Ascending aorta (tissue), 2 donors: Measurements from ENCODE around the gene WDR72. TPM values are rescaled to one million over a fixed set of nuclear protein-coding genes. Genes with fewer than 3 reads are reported as not detected.

ENCODE experiments used
- DNase-seq, 2 donors: peaks; one replicate each; pipeline ENCODE4 v3.0.0-alpha.2; 2019; ENCODE audit warnings: low spot score in 2 of 2
- H3K27ac ChIP-seq, 2 donors: fragments of 200-600 bp; sonication (generic); one replicate each; pipeline ENCODE4 v1.5.1; 2016 to 2017; ENCODE audit warnings: mild to moderate bottlenecking in 1 of 2
- H3K27me3 ChIP-seq: fragments of 200-600 bp; sonication (generic); one replicate; pipeline ENCODE4 v1.5.1; 2017
- H3K36me3 ChIP-seq, 2 donors: fragments of 200-600 bp; sonication (generic); one replicate each; pipeline ENCODE4 v1.5.1; 2016
- H3K4me1 ChIP-seq, 2 donors: fragments of 200-600 bp; sonication (generic); one replicate each; pipeline ENCODE4 v1.5.1; 2016 to 2017; ENCODE audit warnings: mild to moderate bottlenecking in 1 of 2
- H3K4me3 ChIP-seq, 2 donors: fragments of 200-600 bp; sonication (generic); one replicate each; pipeline ENCODE4 v1.5.1; 2016 to 2017; ENCODE audit warnings: mild to moderate bottlenecking in 1 of 2
- H3K9me3 ChIP-seq, 2 donors: fragments of 200-600 bp; sonication (generic); one replicate each; pipeline ENCODE4 v1.5.1; 2016
- CTCF ChIP-seq, 3 experiments: fragments of 200-600 bp in 2 of 3; fragments of 450-650 bp in 1 of 3; sonication (generic) in 2 of 3; IDR thresholded peaks; one replicate each; pipeline ENCODE4 v1.5.1; 2016 to 2019; ENCODE audit warnings: antibody characterized with exemption in 3 of 3, mild to moderate bottlenecking in 1 of 3, moderate library complexity in 1 of 3
- intact Hi-C: fragments of 100-400 bp; cut with DNase I; formaldehyde crosslinking; loops from one replicate; pipeline ENCODE4 v1.15.1; 2023
- total RNA-seq: library from RNA; depleted of rRNA; stranded (reverse); fragments of >200 nt; gene quantifications from one replicate; pipeline ENCODE4 v1.1.0, GENCODE V29; 2016

The WDR72 gene
- total RNA-seq, 1 donor from 2014 or later: not detected

- DNase-seq: no peak
- no peak for TF ChIP-seq CTCF (IDR thresholded peaks at IDR 0.05)
- intact Hi-C loops: no loop called here
- H3K36me3 ChIP-seq: no peaks in the 10 kb centered on the region
- no peaks in the 10 kb centered on the region for H3K9me3 ChIP-seq
- H3K4me3 ChIP-seq: no peak overlapping the region
- H3K27me3 ChIP-seq: no peaks in the 10 kb centered on the region
- no peaks in the 10 kb centered on the region for H3K4me1 ChIP-seq
- no peak overlapping the region for H3K27ac ChIP-seq
Measured at GRCh38 chr15:53539878-53540277, 219.6 kb downstream of the WDR72 start.

DNA sequence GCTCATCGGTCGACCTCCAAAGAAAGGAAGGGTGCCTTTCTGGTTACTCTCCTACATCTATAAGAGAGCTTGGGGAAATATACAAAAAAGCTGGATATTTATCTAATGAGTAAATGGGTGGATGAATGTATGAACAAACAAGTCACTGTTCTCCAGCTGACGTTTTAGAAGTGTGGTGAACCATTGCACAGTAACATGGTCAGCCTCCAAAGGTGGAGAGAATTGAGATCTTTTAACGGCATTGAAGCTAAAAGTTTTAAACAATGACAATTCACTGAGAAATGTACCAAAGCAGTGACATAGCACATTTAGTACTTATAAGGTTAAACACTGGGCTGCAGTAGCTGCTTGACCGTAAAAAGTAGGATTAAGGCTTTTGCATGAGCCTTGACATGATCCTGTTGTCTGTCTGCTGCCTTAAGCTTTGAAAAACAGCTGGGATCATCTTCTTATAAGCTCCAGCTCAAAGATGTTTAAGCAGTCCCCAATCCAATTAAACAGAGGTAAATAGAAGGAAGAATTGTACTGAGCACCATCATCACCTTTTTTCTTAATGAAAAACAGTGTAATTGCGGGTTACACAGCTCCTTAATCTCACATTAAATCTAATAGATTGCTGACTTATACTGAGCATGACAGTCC, 222.9 kb downstream of the WDR72 start:
- H3K27ac ChIP-seq: no peak overlapping the region
- H3K4me3 ChIP-seq: no peak overlapping the region
- DNase-seq: no peak
- H3K36me3 ChIP-seq: no peaks in the 10 kb centered on the region
- no peaks in the 10 kb centered on the region for H3K27me3 ChIP-seq
- no peaks in the 10 kb centered on the region for H3K4me1 ChIP-seq
- intact Hi-C loops: no loop called here
- no peaks in the 10 kb centered on the region for H3K9me3 ChIP-seq
- no peak for TF ChIP-seq CTCF (IDR thresholded peaks at IDR 0.05)

DNA sequence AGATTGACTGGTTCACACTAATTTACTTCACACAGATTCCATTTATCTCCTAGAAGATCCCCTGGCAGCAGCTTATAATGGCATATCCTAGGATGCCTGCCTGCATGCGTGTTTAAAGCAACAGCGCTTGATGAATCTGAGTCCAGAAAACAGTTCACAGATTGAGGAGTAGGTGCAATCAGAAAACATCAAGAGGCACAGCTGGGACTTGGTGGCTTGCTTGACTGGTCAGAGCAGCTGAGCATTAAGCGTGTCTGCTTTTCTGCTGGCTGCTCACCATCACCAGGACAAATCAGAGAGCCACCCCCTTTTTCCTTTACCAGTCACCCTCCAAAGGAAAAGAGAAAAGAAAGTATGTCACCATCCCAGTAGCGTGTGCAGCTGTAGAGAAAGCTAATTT, 223.6 kb downstream of the WDR72 start:
- no peak for TF ChIP-seq CTCF (IDR thresholded peaks at IDR 0.05)
- no peak overlapping the region for H3K27ac ChIP-seq
- H3K4me3 ChIP-seq: no peak overlapping the region
- H3K36me3 ChIP-seq: no peaks in the 10 kb centered on the region
- no peaks in the 10 kb centered on the region for H3K27me3 ChIP-seq
- no peaks in the 10 kb centered on the region for H3K9me3 ChIP-seq
- intact Hi-C loops: no loop called here
- no peaks in the 10 kb centered on the region for H3K4me1 ChIP-seq
- DNase-seq: no peak

DNA sequence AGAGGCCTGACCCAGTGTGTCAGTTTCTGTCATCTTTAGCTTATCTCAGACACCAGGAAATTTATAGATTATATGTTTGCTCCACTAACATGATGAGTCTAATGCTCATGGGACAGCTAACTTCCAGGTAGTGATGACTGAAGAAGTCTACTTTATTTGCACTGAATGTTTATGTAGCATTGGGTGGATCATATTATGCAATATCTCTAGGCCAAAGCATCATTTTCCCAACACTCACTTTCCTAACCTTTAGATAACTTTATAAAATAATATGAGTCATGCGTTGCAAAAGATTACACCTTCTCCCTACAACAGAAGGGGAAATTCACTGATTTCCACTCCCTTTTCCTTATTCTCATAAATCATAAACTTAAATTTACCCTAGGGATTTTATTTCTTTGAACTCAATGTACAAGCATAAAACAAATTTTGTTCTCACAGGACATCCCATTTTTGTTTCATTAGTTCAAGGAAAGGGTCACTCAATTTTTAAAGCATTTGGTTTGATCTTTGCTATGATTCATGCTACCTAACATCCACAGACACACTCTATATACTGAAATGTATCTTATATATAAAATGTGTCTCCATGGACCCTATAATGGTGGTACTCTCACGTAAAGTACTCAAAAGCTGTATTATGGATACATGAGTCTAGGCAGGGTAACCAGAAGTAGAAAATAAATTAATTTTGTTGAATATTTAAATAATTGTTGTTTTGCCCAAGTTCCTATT, 225.2 kb downstream of the WDR72 start:
- H3K27me3 ChIP-seq: no peaks in the 10 kb centered on the region
- no peak overlapping the region for H3K4me3 ChIP-seq
- no peaks in the 10 kb centered on the region for H3K4me1 ChIP-seq
- H3K9me3 ChIP-seq: no peaks in the 10 kb centered on the region
- H3K36me3 ChIP-seq: no peaks in the 10 kb centered on the region
- H3K27ac ChIP-seq: no peak overlapping the region
- DNase-seq: no peak
- intact Hi-C loops: no loop called here
- TF ChIP-seq CTCF (IDR thresholded peaks at IDR 0.05): no peak

- no peaks in the 10 kb centered on the region for H3K4me1 ChIP-seq
- TF ChIP-seq CTCF (IDR thresholded peaks at IDR 0.05): no peak
- intact Hi-C loops: no loop called here
Measured at GRCh38 chr15:53530761-53531160, 228.7 kb downstream of the WDR72 start.

More at GRCh38 chr15:53530761-53531160, 228.7 kb downstream of the WDR72 start:
- Histone ChIP-seq H3K27me3 (no peaks in the 10 kb centered on the region), H3K27ac (no peak overlapping the region), H3K9me3 (no peaks in the 10 kb centered on the region), H3K36me3 (no peaks in the 10 kb centered on the region), H3K4me3 (no peak overlapping the region)
- DNase-seq: no peak
